WTC11 (cell line): ENCODE data around the gene TMEM250. TPM values are rescaled to one million over a fixed set of nuclear protein-coding genes. Genes with fewer than 3 reads are reported as not detected.

ENCODE experiments used
- ATAC-seq: fragments of 200-7000 bp; cut with Tn5 transposase; 2 replicates; pipeline ENCODE4 v1.10.0; 2021; ENCODE audit warnings: mild to moderate bottlenecking, moderate library complexity
- CTCF ChIA-PET: fragments of 300-600 bp; sonication (Branson Sonifier 250); formaldehyde crosslinking; loops from one replicate; lab custom pipeline; 2021; ENCODE audit warnings: antibody characterized with exemption; lab: Charles Lee
- POLR2A ChIA-PET: fragments of 350-600 bp; sonication (Branson Sonifier 250); formaldehyde crosslinking; loops from one replicate; lab custom pipeline; 2021; ENCODE audit warnings: antibody characterized with exemption; lab: Charles Lee
- DNase-seq: peaks from one replicate; pipeline ENCODE4 v3.0.0; 2021; ENCODE audit warnings: low spot score
- H3K27ac Mint-ChIP-seq: 2 replicates; pipeline ENCODE4 v1.8.0; 2021; ENCODE audit warnings: mixed read lengths
- H3K27me3 Mint-ChIP-seq: 2 replicates; pipeline ENCODE4 v1.8.0; 2021; ENCODE audit warnings: low read depth, mild to moderate bottlenecking, moderate library complexity, mixed read lengths
- H3K36me3 Mint-ChIP-seq: 2 replicates; pipeline ENCODE4 v1.8.0; 2021; ENCODE audit warnings: mixed read lengths
- H3K4me1 Mint-ChIP-seq: 2 replicates; pipeline ENCODE4 v1.8.0; 2022; ENCODE audit warnings: mixed read lengths
- H3K4me3 Mint-ChIP-seq: 2 replicates; pipeline ENCODE4 v1.8.0; 2021; ENCODE audit warnings: mild to moderate bottlenecking, moderate library complexity, mixed read lengths
- H3K9me3 Mint-ChIP-seq: 2 replicates; pipeline ENCODE4 v1.8.0; 2021; ENCODE audit warnings: mixed read lengths
- AFF4 ChIP-seq: sonication (generic); formaldehyde crosslinking; IDR thresholded peaks from 2 replicates; pipeline ENCODE4 v1.8.1; 2023; ENCODE audit warnings: mild to moderate bottlenecking, missing genetic modification reagents, borderline replicate concordance
- ATF2 ChIP-seq: sonication (generic); formaldehyde crosslinking; IDR thresholded peaks from 2 replicates; pipeline ENCODE4 v1.8.1; 2022; ENCODE audit warnings: low read depth, missing genetic modification reagents, borderline replicate concordance
- CDX4 ChIP-seq: fragments of 250-450 bp; sonication (Bioruptor Pico); IDR thresholded peaks from 2 replicates; pipeline ENCODE4 v1.9.0; 2021; ENCODE audit warnings: moderate library complexity, mild to moderate bottlenecking, inconsistent platforms, borderline replicate concordance
- CTCF ChIP-seq: fragments of 200-600 bp; IDR thresholded peaks from 2 replicates; pipeline ENCODE4 v1.8.0; 2022; ENCODE audit warnings: antibody characterized with exemption
- ERG ChIP-seq: fragments of 250-450 bp; sonication (Bioruptor Pico); IDR thresholded peaks from 2 replicates; pipeline ENCODE4 v1.8.0; 2021; ENCODE audit warnings: mild to moderate bottlenecking
- ETV6 ChIP-seq: sonication (generic); formaldehyde crosslinking; IDR thresholded peaks from 2 replicates; pipeline ENCODE4 v1.8.1; 2022; ENCODE audit warnings: mild to moderate bottlenecking, missing genetic modification reagents
- FOXK1 ChIP-seq: sonication (generic); formaldehyde crosslinking; IDR thresholded peaks from 2 replicates; pipeline ENCODE4 v1.8.0; 2022; ENCODE audit warnings: mild to moderate bottlenecking, moderate library complexity, missing genetic modification reagents
- IRF1 ChIP-seq: sonication (generic); formaldehyde crosslinking; IDR thresholded peaks from 2 replicates; pipeline ENCODE4 v1.8.0; 2023; ENCODE audit warnings: missing genetic modification reagents
- JAZF1 ChIP-seq: fragments of 250-450 bp; sonication (Bioruptor Pico); IDR thresholded peaks from 2 replicates; pipeline ENCODE4 v1.9.0; 2021; ENCODE audit warnings: moderate library complexity, mild to moderate bottlenecking, inconsistent platforms
- KAT7 ChIP-seq: sonication (generic); formaldehyde crosslinking; IDR thresholded peaks from 2 replicates; pipeline ENCODE4 v1.8.1; 2023; ENCODE audit warnings: missing genetic modification reagents, mild to moderate bottlenecking, borderline replicate concordance
- TEAD1 ChIP-seq: sonication (generic); formaldehyde crosslinking; IDR thresholded peaks from 2 replicates; pipeline ENCODE4 v1.8.0; 2022; ENCODE audit warnings: mild to moderate bottlenecking, missing genetic modification reagents
- TEAD4 ChIP-seq: sonication (generic); formaldehyde crosslinking; IDR thresholded peaks from 2 replicates; pipeline ENCODE4 v1.8.0; 2022; ENCODE audit warnings: mild to moderate bottlenecking, missing genetic modification reagents
- ZBTB43 ChIP-seq: sonication (generic); formaldehyde crosslinking; IDR thresholded peaks from 2 replicates; pipeline ENCODE4 v1.8.1; 2023; ENCODE audit warnings: mild to moderate bottlenecking, missing genetic modification reagents
- ZNF121 ChIP-seq: sonication (generic); formaldehyde crosslinking; IDR thresholded peaks from 2 replicates; pipeline ENCODE4 v1.8.0; 2023; ENCODE audit warnings: missing genetic modification reagents
- ZNF138 ChIP-seq: sonication (generic); formaldehyde crosslinking; conservative IDR thresholded peaks from 2 replicates; pipeline ENCODE4 v1.8.1; 2022; ENCODE audit warnings: mild to moderate bottlenecking, moderate library complexity, missing genetic modification reagents
- ZNF232 ChIP-seq: sonication (generic); formaldehyde crosslinking; IDR thresholded peaks from 2 replicates; pipeline ENCODE4 v1.8.0; 2022; ENCODE audit warnings: mild to moderate bottlenecking, missing genetic modification reagents
- ZNF423 ChIP-seq: fragments of 250-450 bp; sonication (Bioruptor Pico); IDR thresholded peaks from 2 replicates; pipeline ENCODE4 v2.1.2; 2022; ENCODE audit warnings: mild to moderate bottlenecking, moderate library complexity
- ZNF671 ChIP-seq: fragments of 250-450 bp; sonication (Bioruptor Pico); IDR thresholded peaks from 2 replicates; pipeline ENCODE4 v1.8.0; 2021; ENCODE audit warnings: mild to moderate bottlenecking
- total RNA-seq: library from RNA; stranded (reverse); gene quantifications from 3 replicates; pipeline ENCODE4 v1.2.3, GENCODE V29; 2021

Gene TMEM250
- total RNA-seq, 1 experiment from 2014 or later, result 39.4 TPM

GRCh38 chr9:136075881-136076678, 42.6 kb downstream of the TMEM250 start:
- H3K9me3 Mint-ChIP-seq, result no peaks in the 10 kb centered on the region
- TF ChIP-seq TEAD1 (no peak), IRF1 (no peak), ATF2 (CRISPR knock-in tag) (no peak), KAT7 (CRISPR knock-in tag) (no peak), AFF4 (no peak), ETV6 (CRISPR knock-in tag) (no peak)
- POLR2A ChIA-PET, result no interaction called here
- peak overlapping the region; percentile 47 for H3K27ac Mint-ChIP-seq
- CTCF ChIA-PET, result no interaction called here
- ATAC-seq (no peak), DNase-seq (no peak)
- no peaks in the 10 kb centered on the region for H3K36me3 Mint-ChIP-seq
- no peaks in the 10 kb centered on the region for H3K27me3 Mint-ChIP-seq
- 0 out of 2 replicates have a peak, but pooled peaks cover 2% of the 10 kb centered on the region for H3K4me1 Mint-ChIP-seq
- H3K4me3 Mint-ChIP-seq, result no peak overlapping the region

GRCh38 chr9:136075134-136075841, 43.4 kb downstream of the TMEM250 start:
- no peak for ATAC-seq
- TF ChIP-seq JAZF1 (CRISPR knock-in tag) (no peak), ZNF671 (no peak), IRF1 (no peak), ERG (CRISPR knock-in tag) (no peak), ZNF138 (CRISPR knock-in tag) (no peak), CTCF (no peak), TEAD4 (CRISPR knock-in tag) (no peak), ZNF121 (no peak), FOXK1 (CRISPR knock-in tag) (no peak), CDX4 (CRISPR knock-in tag) (no peak), TEAD1 (no peak), ZNF423 (no peak), ZBTB43 (no peak), ZNF232 (CRISPR knock-in tag) (no peak)

More at GRCh38 chr9:136075134-136075841, 43.4 kb downstream of the TMEM250 start:
- Mint-ChIP-seq H3K9me3 (no peaks in the 10 kb centered on the region), H3K36me3 (no peaks in the 10 kb centered on the region), H3K4me1 (0 out of 2 replicates have a peak, but pooled peaks cover 2% of the 10 kb centered on the region), H3K27ac (peak overlapping the region; percentile 47), H3K27me3 (no peaks in the 10 kb centered on the region), H3K4me3 (no peak overlapping the region)
- ChIA-PET CTCF (interaction anchor here (1.1 kb wide), 1 partner anchor 108 kb away, joined by 3 read pairs; no protein-coding TSS in a partner anchor), POLR2A (no interaction called here)
- no peak for DNase-seq
